ENCODE measurements around the gene GAB3.

The GAB3 gene, protein sequence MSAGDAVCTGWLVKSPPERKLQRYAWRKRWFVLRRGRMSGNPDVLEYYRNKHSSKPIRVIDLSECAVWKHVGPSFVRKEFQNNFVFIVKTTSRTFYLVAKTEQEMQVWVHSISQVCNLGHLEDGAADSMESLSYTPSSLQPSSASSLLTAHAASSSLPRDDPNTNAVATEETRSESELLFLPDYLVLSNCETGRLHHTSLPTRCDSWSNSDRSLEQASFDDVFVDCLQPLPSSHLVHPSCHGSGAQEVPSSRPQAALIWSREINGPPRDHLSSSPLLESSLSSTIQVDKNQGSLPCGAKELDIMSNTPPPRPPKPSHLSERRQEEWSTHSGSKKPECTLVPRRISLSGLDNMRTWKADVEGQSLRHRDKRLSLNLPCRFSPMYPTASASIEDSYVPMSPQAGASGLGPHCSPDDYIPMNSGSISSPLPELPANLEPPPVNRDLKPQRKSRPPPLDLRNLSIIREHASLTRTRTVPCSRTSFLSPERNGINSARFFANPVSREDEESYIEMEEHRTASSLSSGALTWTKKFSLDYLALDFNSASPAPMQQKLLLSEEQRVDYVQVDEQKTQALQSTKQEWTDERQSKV

DNA sequence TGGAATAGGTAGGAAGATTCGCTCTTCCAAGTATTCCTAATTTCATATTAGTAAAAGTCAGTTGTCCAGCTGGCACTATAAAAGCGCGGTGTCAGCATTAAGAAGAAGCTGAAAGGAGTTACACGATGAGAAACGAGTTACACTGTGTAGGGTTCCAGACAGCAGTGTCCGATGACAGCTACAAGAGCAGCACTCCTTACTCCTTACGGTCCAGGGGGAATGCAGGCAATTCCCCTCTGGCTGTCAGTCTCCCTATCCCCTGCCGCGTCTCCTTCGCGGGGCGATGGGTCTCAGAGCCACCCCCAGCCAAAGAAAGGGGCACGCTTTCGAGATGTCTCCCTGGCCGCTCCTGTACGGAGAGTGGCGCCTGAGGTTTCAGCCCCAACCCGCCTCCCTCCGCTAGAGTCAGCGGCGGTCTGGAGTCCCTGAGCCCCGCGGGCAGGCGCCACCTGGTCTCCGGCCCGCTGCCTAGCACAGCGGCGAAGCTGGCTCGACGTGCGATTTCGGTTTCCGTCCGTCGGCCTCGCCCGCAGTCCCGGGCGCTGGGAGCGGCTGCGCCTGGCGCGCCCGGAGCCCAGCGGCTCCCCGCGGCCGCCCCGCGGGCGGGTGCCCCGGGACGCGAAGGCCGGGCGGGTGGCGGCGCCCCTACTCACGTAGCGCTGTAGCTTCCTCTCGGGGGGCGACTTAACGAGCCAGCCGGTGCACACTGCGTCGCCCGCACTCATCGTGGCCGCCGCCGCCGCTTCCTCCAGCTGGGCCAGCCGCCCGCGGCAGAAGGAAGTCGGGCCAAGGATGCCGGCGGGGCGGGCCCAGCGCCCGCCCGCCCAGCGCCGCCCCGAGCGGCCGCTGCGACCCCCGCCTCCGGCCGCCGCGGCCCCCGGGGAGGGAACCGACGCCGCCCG lies at the start of gene GAB3:
Gene GAB3 (minus strand): TSS at position 777 of the 902 bp plus-strand sequence. CDS start 52 bp downstream, at position 725.
- no peak for DNase-seq (ENCODE audit: low spot score)

- DNase-seq (ENCODE audit: low spot score) = no peak
Measured at GRCh38 chrX:154799556-154800348, 48.9 kb upstream of the GAB3 start.

GRCh38 chrX:154797006-154797405 lies 46.1 kb upstream of the GAB3 start:
- DNase-seq (ENCODE audit: low spot score) = no peak

DNA sequence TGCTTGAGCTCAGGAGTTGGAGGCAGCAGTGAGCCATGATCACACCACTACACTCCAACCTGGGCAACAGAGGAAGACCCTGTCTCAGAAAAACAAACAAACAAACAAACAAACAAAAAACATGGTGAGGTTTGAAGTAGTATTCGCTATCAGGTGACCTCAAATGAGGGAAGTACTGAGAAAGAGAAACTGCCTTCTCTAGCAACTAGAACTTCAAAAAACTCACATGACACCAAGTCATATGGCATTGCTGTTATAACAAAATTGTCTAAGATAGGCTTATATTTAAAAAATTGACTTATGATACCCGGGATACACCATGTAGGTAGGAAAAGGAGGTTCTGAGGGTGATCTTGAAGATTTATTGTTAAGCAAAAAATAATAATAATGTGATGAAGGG lies 44.1 kb upstream of the GAB3 start:
- no peak for DNase-seq (ENCODE audit: low spot score)

DNA sequence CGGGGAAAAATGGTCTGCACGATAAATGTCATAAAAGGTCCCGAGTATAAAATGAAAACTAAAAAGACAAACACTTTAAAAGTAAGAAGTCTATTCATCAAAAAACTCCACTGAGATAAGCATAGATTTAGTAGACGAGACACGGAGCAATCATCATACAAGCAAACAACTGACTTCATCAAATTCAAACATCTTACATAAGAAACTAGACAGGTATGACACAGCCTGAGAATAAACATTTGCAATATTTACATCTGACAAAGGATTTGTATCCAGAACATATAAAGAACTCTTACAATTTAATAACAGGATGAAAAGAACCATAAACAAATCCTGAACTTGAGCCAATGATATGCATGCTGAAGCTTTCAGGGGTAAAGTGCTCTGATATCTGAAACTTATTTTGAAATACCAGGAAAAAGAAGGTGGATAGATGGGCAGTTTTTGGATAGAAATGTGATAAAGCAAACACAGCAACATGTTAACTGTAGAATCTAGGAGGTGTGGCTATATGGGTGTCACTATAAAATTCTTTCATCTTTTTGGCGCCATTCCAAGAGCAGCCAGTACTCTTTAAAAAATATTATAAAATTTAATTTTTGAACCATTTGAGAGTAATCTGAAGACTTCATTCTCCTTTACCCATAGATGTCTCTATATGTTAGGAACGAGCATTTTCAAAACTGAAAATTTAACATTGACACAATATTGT lies 42.4 kb upstream of the GAB3 start:
- no peak for DNase-seq (ENCODE audit: low spot score)

DNA sequence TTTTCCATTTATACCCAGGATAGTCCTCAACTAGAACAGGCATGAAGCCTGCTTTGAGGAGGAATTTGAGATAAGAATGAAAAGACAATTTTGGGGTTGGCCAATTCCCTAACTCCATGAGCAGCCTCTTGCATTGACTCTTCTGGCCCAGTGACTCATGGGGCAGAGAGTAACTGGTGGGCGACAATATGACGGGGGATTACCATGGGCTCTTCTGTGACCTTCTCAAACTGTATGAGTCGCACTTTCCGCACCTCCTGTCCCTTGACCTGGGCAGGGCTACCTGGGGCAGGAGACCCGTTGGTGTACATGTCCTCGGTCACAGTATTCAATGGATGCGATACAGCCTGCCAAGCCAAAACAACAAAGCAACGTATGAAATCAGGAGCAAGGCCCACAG lies 41.1 kb upstream of the GAB3 start:
- DNase-seq (ENCODE audit: low spot score) = no peak

- no peak for DNase-seq (ENCODE audit: low spot score)
Measured at GRCh38 chrX:154791467-154791866, 40.6 kb upstream of the GAB3 start.

- DNase-seq (ENCODE audit: low spot score) = no peak
Measured at GRCh38 chrX:154785716-154786115, 34.8 kb upstream of the GAB3 start.

DNA sequence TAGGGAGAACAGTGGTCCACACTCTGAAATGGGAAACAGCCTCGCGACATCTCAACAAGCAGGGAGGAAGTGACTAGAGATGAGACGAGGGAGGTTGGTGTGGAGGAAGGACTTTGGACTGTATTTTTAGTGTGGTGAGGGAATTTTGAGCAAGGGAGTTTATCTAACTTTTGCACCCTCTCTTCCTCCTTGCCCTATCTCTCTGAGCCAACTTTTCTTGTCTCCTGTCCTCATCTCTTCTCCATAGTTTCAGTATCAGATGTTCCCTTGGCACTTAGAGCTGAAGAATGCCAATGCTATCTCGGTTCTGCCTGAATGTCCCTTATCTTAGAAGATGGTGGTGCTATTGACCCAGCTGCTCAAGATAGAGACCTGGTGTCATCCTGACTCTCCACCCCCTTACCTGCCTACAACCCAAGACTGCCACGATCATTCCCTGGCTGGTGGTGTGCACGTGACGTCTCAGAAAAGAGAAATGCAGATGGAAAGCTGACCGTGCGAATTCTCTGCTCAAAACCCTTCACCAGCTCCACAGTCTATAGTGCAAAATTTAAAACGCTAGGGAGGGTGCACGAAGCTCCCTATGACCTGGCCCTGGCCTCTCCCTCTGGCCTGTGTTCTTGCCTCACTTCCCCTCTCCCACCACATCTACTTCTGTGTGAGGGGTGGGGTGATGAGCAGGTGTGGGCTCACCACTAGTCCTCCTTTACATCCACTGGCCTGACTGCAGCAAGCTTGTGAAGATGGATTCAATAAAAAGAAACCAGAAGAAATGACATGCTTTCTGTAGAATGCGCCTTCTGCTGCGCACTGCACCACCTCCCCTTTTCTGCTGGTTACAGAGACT lies 33.5 kb upstream of the GAB3 start:
- no peak for DNase-seq (ENCODE audit: low spot score)

DNA sequence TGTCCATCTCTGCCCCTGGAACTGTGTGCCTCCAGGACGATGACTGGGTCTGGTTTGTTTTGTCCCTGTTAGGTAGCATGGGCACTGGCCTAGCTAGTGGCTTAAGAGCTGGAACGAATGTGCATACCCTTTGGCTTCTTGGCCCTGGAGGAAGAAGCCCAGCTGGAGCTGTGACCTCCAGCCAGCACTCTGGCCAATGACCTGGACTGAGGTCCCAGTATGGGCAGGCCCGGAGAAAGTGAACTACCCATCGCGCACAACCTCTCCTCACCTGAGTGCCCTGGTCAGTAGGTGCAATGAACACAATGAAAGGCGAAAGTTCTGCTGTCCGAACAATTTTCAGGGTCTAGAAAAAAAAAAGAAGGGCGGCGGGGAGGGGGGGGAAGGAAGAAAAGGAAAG lies 30.1 kb upstream of the GAB3 start:
- DNase-seq (ENCODE audit: low spot score) = no peak

GRCh38 chrX:154779261-154779660 lies 28.4 kb upstream of the GAB3 start:
- no peak for DNase-seq (ENCODE audit: low spot score)

DNA sequence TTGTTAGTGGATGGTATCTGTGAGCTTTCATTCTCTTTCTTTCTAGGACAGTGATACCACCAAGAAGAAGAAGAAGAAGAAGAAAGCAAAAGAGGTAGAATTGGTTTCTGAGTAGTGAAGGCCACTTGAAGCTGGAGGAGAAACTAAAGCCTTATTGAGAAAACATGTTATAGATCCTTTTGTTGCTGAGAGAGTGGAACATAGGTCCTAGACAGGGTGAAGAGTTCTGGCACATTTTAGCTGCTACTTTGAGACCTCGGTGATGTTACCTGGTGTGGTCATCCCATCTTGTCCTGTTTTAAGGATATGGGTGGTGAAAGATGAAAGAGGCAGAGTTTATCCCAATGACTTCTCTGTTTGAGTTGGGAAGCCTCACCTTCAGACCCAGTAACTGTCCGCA lies 25.9 kb upstream of the GAB3 start:
- DNase-seq (ENCODE audit: low spot score) = no peak

DNA sequence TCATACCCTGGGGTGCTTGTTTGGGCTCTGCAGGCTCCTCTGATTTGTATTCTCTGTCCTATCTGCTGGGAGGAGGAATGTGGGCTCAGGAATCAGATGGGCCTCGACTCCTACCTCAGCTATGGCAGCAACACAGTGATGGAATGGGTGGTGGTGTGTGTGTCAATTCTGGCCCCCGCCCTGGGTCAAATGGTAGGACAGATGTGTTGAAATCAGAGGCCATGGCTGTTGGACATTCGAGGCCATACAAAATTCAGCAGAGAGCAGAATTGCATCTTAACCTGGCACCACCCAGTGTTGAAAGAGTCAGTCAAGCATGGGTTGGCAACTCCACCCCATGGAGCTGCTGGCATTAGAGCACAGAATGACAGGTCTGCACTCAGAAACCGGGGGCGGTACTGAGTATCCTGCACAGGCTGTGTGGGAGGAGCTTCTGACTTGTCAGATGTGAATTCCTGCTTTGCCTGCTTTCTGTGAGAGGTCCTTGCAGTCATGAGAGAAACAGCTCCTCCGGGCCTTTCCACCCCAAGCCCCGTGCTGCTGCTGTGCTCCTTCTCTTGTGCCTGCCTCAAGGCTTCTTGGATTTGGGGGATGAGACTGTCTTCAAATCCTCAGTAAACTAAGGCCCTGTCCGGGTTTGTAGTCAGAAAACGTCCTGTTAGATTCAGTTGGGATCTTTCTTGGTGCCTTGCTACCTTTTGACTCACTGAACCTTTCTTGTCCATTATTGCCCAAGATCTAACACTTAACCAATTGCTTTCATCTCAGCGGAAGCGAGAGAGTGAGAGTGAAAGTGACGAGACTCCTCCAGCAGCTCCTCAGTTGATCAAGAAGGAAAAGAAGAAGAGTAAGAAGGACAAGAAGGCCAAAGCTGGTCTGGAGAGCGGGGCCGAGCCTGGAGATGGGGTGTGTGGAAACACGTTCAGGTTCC lies 24.8 kb upstream of the GAB3 start:
- DNase-seq (ENCODE audit: low spot score) = no peak

- no peak for DNase-seq (ENCODE audit: low spot score)
Measured at GRCh38 chrX:154774622-154775021, 23.7 kb upstream of the GAB3 start.

GRCh38 chrX:154762537-154763296 lies 11.8 kb upstream of the GAB3 start, which contains the start of gene DKC1:
DKC1 (plus strand) TSS chrX:154762864; CDS start chrX:154762966, 102 bp downstream.
- peak; percentile 89 for DNase-seq (ENCODE audit: low spot score)

GRCh38 chrX:154761977-154762536 lies 11.2 kb upstream of the GAB3 start:
- no peak for DNase-seq (ENCODE audit: low spot score)

GRCh38 chrX:154758696-154759095 lies 7.8 kb upstream of the GAB3 start:
- no peak for DNase-seq (ENCODE audit: low spot score)

Measured in HuH-7 (cell line).